Effector memory CD4-positive, alpha-beta T cell (primary cell): ENCODE results near the gene BSX.
A peak's percentile ranks its signal among the peaks of the same experiment; 100 is the strongest.

Experiments used
- DNase-seq, 3 donors: peaks; one replicate each; pipeline ENCODE4 v3.0.0-alpha.2; 2020
- H3K27ac ChIP-seq: 2 replicates; pipeline ENCODE4 v1.7.0; 2013; ENCODE audit warnings: mild to moderate bottlenecking, low read length, moderate library complexity; ENCODE audit not compliant: insufficient read depth, poor library complexity, severe bottlenecking
- H3K27me3 ChIP-seq: replicated peaks from 2 replicates; pipeline ENCODE4 v1.7.0; 2013; ENCODE audit warnings: mild to moderate bottlenecking, low read length; ENCODE audit not compliant: insufficient read depth, control insufficient read depth, poor library complexity, severe bottlenecking
- H3K36me3 ChIP-seq: 2 replicates; pipeline ENCODE4 v1.7.0; 2013; ENCODE audit warnings: mild to moderate bottlenecking, low read length, moderate library complexity; ENCODE audit not compliant: control insufficient read depth, insufficient read depth
- H3K4me1 ChIP-seq: 2 replicates; pipeline ENCODE4 v1.7.0; 2013; ENCODE audit warnings: low read length, mild to moderate bottlenecking; ENCODE audit not compliant: control insufficient read depth, insufficient read depth, poor library complexity, severe bottlenecking
- H3K4me3 ChIP-seq: 2 replicates; pipeline ENCODE4 v1.7.0; 2013; ENCODE audit warnings: low read length, low read depth, mild to moderate bottlenecking; ENCODE audit not compliant: insufficient read depth, poor library complexity, severe bottlenecking
- H3K9me3 ChIP-seq: 2 replicates; pipeline ENCODE4 v1.7.0; 2013; ENCODE audit warnings: mild to moderate bottlenecking, low read length, moderate library complexity; ENCODE audit not compliant: control insufficient read depth
- total RNA-seq, 3 donors: gene quantifications; one replicate each; lab custom pipeline; 2026; lab: John Stamatoyannopoulos, UW

Gene BSX
- total RNA-seq = 0 reads per million in 3 donors

- Histone ChIP-seq H3K27ac (no peak within 1 kb of the TSS), H3K9me3 (no peaks in the 10 kb centered on the region), H3K4me1 (no peaks in the 10 kb centered on the region), H3K36me3 (no peaks in the 10 kb centered on the region), H3K27me3 (peaks cover 81% of the 10 kb centered on the region), H3K4me3 (no peak within 1 kb of the TSS)
- DNase-seq = peak; percentile 5 to 14 (median 6)
Observed at GRCh38 chr11:122981388-122982264, at the start of gene BSX. Gene BSX (minus strand): TSS chr11:122981834. CDS start chr11:122981671, 163 bp downstream.

- H3K27ac ChIP-seq = no peak overlapping the region
- no peaks in the 10 kb centered on the region for H3K4me1 ChIP-seq
- no peak for DNase-seq
- H3K36me3 ChIP-seq = no peaks in the 10 kb centered on the region
- no peaks in the 10 kb centered on the region for H3K9me3 ChIP-seq
- H3K27me3 ChIP-seq = no peaks in the 10 kb centered on the region
- H3K4me3 ChIP-seq = no peak overlapping the region
Observed at GRCh38 chr11:123030517-123030916, 48.9 kb upstream of the BSX start.

- H3K9me3 ChIP-seq = no peaks in the 10 kb centered on the region
- H3K27me3 ChIP-seq = no peaks in the 10 kb centered on the region
- H3K27ac ChIP-seq = no peak overlapping the region
- no peaks in the 10 kb centered on the region for H3K36me3 ChIP-seq
- DNase-seq = no peak
- peaks cover 4% of the 10 kb centered on the region for H3K4me1 ChIP-seq
- no peak overlapping the region for H3K4me3 ChIP-seq
Observed at GRCh38 chr11:123020968-123021367, 39.3 kb upstream of the BSX start.

GRCh38 chr11:123018702-123019101 is 37.1 kb upstream of the BSX start:
- no peak overlapping the region for H3K4me3 ChIP-seq
- no peak overlapping the region for H3K27ac ChIP-seq
- no peaks in the 10 kb centered on the region for H3K9me3 ChIP-seq
- H3K36me3 ChIP-seq = no peaks in the 10 kb centered on the region
- H3K4me1 ChIP-seq = peaks cover 4% of the 10 kb centered on the region
- H3K27me3 ChIP-seq = no peaks in the 10 kb centered on the region
- DNase-seq = no peak

- no peak for DNase-seq
Observed at GRCh38 chr11:123011510-123011909, 29.9 kb upstream of the BSX start.

GRCh38 chr11:123006860-123007542 is 25.4 kb upstream of the BSX start:
- H3K27ac ChIP-seq = no peak overlapping the region
- no peak overlapping the region for H3K4me3 ChIP-seq
- no peaks in the 10 kb centered on the region for H3K4me1 ChIP-seq
- no peaks in the 10 kb centered on the region for H3K36me3 ChIP-seq
- no peak for DNase-seq
- H3K27me3 ChIP-seq = no peaks in the 10 kb centered on the region
- no peaks in the 10 kb centered on the region for H3K9me3 ChIP-seq

More at GRCh38 chr11:123011510-123011909, 29.9 kb upstream of the BSX start:
- no peaks in the 10 kb centered on the region for H3K36me3 ChIP-seq
- H3K9me3 ChIP-seq = no peaks in the 10 kb centered on the region
- H3K4me3 ChIP-seq = no peak overlapping the region
- no peak overlapping the region for H3K27ac ChIP-seq
- H3K27me3 ChIP-seq = no peaks in the 10 kb centered on the region
- no peaks in the 10 kb centered on the region for H3K4me1 ChIP-seq

- no peaks in the 10 kb centered on the region for H3K9me3 ChIP-seq
- H3K4me3 ChIP-seq = no peak overlapping the region
- no peaks in the 10 kb centered on the region for H3K27me3 ChIP-seq
- H3K27ac ChIP-seq = no peak overlapping the region
- DNase-seq = no peak
- no peaks in the 10 kb centered on the region for H3K36me3 ChIP-seq
- no peaks in the 10 kb centered on the region for H3K4me1 ChIP-seq
Observed at GRCh38 chr11:123000721-123001120, 19.1 kb upstream of the BSX start.

GRCh38 chr11:122998727-122999366 is 17.2 kb upstream of the BSX start:
- no peak overlapping the region for H3K4me3 ChIP-seq
- no peaks in the 10 kb centered on the region for H3K4me1 ChIP-seq
- no peak for DNase-seq
- H3K27me3 ChIP-seq = peaks cover under 1% of the 10 kb centered on the region
- H3K9me3 ChIP-seq = no peaks in the 10 kb centered on the region
- H3K36me3 ChIP-seq = no peaks in the 10 kb centered on the region
- no peak overlapping the region for H3K27ac ChIP-seq

- H3K4me1 ChIP-seq = no peaks in the 10 kb centered on the region
- no peaks in the 10 kb centered on the region for H3K9me3 ChIP-seq
- no peaks in the 10 kb centered on the region for H3K36me3 ChIP-seq
- no peak for DNase-seq
- H3K4me3 ChIP-seq = no peak overlapping the region
- H3K27me3 ChIP-seq = peaks cover 4% of the 10 kb centered on the region
- H3K27ac ChIP-seq = no peak overlapping the region
Observed at GRCh38 chr11:122995526-122995925, 13.9 kb upstream of the BSX start.
